Esophagus mucosa (tissue), 1 donor: Measurements from ENCODE around the gene FARP1. TPM values are rescaled to one million over a fixed set of nuclear protein-coding genes. Genes with fewer than 3 reads are reported as not detected.

Source experiments
- ATAC-seq: fragments of 200-7000 bp; cut with Tn5 transposase; one replicate; pipeline ENCODE4 v1.9.1; 2020
- total RNA-seq: library from RNA; stranded (reverse); gene quantifications from one replicate; pipeline ENCODE4 v1.2.4, GENCODE V29; 2023
- donor health status: DM: yes; HTN: yes; CAD: no.

Gene FARP1, protein sequence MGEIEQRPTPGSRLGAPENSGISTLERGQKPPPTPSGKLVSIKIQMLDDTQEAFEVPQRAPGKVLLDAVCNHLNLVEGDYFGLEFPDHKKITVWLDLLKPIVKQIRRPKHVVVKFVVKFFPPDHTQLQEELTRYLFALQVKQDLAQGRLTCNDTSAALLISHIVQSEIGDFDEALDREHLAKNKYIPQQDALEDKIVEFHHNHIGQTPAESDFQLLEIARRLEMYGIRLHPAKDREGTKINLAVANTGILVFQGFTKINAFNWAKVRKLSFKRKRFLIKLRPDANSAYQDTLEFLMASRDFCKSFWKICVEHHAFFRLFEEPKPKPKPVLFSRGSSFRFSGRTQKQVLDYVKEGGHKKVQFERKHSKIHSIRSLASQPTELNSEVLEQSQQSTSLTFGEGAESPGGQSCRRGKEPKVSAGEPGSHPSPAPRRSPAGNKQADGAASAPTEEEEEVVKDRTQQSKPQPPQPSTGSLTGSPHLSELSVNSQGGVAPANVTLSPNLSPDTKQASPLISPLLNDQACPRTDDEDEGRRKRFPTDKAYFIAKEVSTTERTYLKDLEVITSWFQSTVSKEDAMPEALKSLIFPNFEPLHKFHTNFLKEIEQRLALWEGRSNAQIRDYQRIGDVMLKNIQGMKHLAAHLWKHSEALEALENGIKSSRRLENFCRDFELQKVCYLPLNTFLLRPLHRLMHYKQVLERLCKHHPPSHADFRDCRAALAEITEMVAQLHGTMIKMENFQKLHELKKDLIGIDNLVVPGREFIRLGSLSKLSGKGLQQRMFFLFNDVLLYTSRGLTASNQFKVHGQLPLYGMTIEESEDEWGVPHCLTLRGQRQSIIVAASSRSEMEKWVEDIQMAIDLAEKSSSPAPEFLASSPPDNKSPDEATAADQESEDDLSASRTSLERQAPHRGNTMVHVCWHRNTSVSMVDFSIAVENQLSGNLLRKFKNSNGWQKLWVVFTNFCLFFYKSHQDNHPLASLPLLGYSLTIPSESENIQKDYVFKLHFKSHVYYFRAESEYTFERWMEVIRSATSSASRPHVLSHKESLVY
- 6.2 TPM for total RNA-seq

DNA sequence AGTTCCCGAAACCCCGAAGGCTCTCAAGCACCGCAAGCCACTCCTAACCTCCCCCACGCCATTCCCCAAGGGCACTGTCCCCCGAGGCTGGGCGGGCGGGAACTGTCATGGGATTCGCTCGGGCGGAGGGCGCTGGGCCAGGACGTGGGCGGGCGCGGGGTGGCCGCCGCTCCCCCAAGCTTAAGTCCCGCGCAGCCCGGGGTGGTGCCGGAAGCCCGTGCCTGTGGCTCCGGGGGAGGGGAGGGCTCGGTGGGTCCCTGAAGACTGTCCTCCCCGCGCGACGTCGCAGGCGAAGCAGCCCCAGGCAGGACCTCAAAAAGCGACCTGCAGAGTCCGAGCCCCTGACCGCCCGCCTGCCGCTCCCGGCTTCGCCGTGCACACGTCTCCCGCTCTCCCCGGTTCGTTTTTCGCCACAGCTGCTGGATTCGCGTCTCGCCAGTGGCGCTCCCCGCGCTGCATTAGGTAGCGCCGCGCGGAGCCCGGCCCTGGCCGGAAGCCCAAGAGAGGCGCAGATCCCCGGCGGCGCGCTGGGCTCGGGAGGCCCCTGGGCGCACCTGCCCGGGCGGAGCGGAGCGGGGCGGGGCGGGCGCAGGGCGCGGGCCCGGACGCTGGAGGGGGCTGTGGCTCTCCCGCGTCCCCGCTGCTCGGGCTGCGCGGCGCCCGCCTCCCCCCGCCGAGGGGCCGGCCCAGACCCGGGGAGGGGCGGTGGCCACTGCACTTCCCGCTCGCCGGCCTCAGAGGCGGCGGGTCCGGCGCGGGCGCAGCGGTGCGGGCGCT lies at the start of gene FARP1:
FARP1 (plus strand) TSS at position 715 of the 777 bp plus-strand sequence. CDS start 70,149 bp downstream, outside the sequence.
- peak; percentile 90 for ATAC-seq

DNA sequence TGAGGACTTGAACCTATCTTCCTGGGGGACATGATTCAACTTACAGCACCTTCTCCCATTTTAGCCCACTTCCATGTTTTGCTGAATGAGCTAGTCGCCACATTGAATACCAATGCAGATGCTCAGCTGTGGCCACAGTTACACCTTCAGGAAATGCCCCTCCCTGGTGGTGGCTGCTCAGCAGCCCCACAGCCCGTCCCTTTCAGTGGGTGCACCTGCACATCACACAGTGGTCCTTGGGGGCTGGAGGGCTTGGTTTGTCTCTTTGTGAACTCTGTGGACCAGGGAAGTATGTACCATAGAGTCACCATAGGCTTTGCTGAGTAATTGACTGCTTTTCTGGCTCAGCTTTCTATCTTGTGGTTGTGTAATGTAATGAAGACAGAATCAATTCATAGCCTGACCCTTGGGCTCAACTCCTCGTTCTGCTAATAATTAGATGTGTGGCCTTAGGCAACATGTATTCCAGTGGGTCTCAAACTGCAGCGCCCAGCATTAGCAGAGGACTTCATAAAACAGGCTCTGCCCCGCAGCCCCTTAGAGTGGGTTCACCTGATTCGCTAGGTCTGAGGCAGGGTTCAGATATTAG lies 48.1 kb upstream of the FARP1 start:
- ATAC-seq, result no peak

DNA sequence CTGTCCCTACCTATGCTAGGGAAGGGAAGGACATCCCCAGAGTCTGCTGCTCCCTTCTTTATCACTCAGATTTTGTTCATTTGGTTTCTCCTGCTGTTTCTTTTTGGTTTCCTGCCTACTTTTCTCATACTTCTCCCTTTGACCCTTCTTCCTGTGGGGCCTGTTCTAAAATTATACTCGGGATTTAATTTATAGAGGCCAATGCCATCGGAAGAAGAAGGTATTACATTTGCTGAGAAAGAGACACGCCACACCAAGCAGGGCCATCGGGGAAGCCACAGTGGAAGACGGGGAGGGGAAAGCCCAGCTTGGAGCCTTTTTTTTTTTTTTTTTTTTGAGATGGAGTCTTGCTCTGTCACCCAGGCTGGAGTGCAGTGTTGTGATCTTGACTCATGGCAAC lies 46.8 kb upstream of the FARP1 start:
- ATAC-seq, result no peak

DNA sequence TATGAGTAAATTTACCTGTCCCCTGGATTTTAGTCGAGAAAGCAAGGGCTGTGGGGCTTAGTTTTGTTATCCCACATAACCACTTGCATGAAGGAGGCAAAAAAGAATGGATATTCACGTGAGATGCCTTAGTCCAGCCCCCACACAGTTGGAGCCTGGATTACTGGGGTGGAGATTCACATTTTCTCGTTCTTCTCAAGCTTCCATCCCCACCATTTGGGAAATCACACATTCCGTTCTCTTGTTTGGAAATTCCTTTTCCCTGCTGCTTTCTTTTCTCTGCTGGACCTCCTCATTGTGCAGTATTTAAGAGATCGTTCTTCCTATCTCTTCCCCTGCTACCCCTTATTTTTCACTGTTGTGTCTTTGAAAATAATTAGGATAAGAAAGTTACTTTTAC lies 45.1 kb upstream of the FARP1 start:
- ATAC-seq, result no peak

DNA sequence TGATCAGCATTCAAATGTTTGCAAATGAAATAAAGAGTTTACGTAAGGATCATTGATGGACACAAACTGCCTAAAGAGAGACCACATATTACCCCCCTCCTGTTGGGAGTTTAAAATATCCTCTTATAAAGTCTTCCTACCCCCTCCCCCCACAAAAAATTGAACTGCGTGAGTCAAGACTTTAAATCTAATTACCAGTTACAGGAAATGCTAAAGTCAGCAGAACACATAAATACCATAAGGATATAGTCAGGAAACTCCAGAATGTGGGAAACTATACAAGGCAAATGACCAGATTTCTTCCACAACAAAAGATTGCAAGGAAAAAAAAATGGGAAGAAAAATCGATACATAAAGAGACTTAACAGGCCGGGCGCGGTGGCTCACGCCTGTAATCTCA lies 44.4 kb upstream of the FARP1 start:
- ATAC-seq, result no peak

DNA sequence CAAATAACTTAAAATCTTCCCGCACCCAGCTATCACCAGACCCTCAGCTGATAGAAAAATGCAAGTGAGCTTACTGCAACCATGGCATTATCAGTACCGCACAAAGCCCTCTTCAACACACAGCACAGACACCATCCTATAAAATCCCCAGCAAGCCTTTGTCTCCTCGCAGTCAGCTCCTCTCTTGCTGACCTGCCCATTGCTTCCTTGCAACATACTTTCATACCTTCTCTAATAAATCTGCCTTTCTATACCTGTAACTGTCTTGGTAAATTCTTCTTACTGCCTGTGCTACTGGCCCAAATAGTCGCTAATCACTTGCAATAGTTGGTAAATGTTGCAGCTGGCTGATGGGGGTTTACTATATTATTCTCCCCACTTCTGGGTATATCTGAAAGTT lies 43.3 kb upstream of the FARP1 start:
- ATAC-seq, result no peak

DNA sequence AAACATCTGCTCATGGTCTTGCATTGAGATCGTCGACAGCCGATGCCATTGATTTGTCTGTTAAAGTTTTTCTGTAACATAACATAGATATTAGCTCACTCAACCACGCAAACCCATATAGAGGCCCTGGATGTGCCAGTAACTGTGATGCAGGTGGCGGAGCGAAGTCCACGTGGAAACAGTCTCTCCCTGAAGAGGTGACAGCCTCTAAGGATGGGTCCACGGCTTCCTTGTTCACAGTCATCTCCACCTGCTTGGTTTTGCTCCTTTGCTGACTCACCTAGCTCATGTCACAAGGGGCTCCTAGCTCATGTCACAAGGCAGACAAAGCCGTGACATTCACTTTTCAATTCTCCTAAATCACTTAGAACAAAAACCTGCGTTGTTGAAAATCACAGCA lies 42.4 kb upstream of the FARP1 start:
- ATAC-seq, result no peak

DNA sequence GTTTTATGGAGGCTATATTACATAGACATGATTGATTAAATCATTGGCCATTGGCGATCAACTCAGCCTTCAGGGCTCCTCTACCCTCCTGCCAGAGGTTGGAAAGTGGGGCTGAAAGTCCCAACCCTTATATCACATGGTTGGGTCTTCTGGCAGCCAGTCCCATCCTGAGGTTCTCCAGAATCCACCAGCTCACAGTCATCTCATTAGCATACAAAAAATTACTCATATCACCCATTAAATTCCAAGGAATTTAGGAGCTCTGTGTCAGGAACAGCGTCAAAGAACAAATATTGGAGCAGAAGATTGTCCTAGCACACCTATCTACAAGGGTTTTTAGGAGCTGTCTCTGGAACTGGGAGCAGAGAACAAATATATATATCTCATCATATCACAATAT lies 39.4 kb upstream of the FARP1 start:
- ATAC-seq, result no peak

DNA sequence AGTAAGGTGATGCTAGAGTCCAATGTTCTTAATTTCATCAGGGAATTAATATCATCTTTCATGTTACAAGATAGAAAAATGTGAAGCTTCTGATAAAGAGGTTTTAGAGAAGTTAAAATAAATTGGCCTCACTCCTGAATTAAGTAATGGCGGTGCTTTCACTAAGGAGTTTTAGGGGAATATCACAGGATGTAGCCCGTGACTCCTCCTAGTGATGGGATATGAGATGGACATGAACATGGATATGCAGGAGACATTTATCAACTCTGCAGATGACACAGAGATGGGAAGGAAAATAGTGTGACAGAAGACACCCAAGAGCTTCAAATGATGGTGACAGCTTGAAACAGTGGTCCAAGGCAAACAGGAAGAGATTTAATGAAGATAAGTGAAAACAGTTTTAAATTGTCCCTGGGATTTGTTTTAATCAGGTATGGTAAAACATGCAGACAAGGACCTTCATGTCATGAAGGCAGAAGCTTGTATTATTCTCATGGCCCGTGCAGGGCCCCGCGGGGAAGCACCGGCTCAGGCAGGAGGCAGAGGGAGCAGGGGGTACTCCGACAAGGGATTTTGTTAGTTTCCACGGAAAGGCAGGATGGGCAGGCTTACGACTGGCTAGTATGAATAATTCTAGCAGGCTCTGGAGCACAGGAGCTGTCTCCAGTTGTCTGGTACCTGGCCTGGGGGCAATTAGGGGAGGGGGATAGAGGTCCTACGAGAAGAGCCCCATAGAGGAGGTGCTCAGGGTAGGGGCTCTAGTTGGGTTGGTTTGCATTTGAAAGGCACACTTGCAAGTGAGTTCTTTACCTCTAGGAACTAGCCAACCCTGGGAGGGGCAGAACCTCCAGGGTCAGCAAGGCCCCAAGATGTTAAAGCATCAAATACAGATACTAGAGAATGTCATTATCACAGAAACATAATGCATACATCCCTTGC lies 38.7 kb upstream of the FARP1 start:
- no peak for ATAC-seq

DNA sequence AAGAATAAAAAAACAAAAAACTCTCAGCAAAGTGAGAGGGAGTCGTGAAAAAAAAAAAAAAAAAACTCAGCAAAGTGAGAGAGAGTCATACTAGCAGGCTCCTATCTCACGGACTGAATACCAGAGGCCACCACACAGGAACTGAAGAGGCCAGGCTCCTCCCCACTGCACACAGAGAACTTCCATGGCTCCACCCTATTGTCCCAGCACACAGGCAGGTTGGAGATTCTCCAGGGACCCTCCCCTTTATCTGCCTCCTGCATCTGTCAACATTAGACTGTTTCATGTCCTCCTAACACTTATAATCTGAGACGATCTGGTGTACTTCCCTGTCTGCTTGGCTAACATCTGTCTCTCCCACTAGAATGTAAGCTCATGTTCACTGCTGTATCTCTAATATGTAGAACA lies 37.0 kb upstream of the FARP1 start:
- ATAC-seq, result no peak

DNA sequence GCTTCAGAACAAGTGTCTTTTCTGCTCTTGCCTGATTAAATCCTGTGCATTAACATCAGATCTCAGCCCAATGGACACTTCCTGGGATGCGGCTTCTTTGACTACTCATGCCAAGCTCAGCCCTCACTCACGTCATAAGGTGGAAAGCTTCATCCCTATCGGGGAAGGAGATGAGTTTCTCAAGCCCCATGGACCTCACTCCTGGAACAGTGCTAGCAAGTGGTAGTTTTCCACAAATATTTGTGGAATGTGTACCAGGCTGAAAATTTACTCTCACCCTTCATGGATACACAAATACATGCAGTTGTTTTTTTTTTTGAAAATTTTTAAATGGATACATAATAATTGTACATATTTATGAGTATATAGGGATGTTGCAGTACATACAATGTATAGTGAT lies 34.6 kb upstream of the FARP1 start:
- no peak for ATAC-seq

DNA sequence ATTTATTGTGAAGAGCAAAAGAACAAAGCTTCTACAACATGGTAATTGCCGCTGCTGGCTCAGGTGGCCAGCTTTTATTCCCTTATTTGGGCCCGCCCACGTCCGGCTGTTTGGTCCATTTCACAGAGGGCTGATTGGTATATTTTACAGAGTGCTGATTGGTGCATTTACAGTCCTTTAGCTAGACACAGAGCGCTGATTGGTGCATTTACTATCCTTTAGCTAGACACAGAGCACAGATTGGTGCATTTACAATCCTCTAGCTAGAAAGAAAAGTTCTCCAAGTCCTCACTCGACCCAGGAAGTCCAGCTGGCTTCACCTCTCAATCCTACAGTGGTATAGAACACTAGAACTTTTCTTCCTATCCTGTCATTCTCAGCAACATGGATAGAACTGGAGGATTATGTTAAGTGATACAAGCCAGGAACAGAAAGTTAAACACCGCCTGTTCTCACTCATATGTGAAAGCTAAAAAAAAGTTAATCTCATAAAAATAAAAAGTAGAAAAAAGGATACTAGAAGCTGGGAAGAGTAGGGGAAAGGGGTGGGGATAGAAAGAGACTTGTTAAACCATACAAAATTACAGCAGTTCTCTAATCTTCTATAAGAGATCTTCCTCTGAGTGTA lies 33.6 kb upstream of the FARP1 start:
- no peak for ATAC-seq

DNA sequence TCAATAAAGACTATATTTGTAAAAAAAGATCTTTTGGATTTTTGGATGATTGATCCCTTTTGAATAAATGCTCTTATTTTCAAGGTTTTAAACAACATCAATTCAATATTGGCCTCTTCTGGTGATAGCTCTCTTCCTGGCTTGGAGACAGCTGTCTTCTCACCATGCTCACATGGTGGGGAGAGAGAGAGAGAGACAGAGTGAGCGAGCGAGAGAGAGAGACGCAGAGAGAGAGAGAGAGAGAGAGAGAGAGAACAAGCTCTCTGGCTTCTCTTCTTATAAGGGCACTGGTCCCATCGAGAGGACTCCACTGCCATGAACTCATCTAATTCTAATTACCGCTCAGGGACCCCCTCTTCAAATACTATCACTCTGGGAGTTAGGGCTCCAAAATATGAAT lies 32.1 kb upstream of the FARP1 start:
- ATAC-seq, result no peak

DNA sequence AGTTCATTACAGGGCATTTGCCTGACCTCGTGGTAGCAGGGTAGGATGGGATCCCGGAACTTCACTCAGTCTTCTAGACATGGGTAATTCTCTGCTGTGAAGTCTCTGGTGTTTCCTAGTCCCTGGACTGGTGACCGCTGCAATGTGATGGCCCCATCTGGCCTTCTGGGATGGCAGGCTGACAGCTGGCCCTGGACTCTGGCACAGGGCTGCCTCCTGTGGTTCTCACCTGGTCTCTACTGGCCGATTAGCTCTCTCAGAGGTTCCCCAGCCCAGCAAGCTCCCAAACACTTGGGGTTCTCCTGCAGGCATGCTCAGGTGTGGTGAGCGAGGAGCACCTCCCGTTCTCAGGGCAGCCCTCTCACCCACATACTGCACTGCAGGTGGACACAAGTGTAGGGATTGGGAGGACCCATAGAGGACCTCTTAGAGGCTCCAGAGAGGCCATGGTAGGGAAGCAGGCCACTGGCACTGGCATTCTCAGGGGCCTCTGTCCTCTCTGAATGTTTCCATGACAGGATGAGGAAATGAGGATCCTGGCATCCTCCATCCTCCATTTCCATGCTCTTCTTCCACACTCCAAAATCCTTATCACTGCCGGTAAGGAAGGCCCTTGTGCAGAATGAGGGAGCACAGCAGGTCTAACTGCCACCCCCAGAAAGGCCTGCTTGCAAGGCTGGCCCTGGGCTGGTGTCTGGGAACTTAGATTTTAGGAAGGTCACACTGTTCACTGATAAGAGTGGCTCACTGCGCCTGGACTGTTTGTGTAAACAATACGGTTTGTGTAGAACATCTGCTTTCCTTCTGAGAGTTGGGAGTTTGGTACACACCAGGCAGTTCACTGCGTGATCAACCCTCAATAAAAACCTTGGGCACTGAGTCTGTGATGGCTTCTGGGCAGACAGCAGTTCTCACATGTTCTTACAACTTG lies 31.5 kb upstream of the FARP1 start:
- no peak for ATAC-seq

DNA sequence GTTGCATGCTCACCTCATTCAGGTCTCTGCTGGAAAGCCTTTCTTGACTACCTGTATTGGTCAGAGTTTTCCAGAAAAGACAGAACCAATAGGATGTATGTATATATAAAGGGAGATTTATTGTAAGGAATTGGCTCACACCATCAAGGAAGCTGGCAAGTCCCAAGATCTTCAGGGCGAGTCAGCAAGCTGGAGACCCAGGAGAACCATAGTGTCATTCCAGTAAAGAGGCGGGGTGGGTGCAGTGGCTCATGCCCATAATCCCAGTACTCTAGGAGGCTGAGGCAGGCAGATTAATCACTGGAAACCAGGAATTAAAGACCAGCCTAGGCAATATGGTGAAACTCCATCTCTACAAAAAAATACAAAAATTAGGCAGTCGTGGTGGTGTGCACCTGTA lies 30.4 kb upstream of the FARP1 start:
- ATAC-seq, result no peak

DNA sequence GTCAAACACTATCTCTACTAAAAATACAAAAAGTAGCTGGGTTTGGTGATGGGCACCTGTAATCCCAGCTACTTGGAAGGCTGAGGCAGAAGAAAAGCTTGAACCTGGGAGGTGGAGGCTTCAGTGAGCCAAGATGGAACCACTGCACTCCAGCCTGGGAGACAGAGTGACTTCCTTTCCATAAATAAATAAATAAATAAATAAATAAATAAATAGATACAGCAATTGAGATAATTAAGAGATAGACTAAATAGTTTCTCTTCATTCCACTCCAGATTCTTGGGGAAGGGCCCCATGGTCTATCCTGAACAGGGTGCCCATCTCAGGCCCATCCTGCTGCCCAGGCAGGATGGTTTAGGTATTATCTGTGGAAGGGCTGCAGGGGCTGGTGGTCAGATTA lies 24.0 kb upstream of the FARP1 start:
- ATAC-seq, result no peak

DNA sequence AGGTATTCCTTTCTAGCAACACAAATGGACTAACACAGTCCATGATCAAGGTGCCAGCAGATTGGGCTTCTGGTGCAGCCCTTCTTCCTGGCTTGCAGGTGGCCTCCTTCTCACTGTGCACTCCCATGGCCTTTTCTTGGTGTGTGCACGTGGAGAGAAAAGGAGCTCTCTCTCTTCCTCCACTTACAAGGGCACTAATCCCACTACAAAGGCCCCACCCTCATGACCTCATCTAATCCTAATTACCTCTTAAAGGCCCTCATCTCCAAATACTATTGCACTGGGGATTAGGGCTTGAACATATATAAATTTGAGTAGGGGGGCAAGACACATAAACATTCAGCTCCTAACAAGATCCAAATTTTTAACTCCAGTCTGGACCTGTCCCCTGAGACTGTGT lies 19.7 kb upstream of the FARP1 start:
- ATAC-seq, result no peak

DNA sequence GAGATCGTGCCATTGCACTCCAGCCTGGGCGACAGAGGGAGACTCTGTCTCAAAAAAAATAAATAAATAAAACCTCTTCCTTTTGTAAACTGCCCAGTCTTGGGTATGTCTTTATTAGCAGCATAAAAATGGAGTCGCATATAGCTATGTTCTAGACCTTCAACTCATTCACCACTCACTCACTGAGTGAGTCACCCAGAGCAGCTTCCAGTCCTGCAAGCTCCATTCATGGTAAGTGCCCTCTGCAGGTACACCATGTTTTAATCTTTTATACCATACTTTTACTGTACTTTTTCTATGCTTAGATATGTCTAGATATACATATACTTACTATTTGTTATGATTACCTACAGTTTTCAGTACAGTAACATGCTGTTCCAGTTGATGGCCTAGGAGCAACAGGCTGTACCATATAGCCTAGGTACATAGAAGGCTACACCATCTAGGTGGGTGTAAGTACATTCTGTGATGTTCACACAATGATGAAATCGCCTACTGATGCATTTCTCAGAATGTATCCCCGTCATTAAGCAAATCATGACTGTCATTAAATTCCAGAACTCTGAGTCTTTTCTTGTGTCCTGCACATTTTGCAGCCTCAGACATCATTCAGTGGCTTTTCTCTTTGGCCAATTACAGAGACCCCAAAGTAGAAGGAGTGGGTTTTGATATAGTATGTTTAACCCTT lies 13.7 kb upstream of the FARP1 start:
- ATAC-seq, result no peak

DNA sequence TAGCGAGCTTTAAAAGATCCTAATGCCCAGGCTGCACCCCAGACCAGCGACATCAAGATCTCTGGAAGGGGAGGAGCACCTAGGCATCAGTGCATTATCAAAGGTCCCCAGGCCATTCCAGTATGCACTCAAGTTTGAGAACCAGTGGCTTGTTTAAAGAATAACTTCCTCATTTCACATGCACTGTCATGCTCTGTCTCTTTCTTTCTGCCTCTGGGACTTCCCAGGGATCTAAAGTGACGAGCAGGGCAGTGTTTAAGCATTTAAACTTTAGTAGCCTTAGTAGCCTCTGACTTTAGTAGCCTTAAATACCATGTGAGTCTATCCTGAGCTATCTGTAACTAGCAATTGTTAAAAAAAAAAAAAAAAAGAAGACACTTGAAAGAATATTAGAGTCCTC lies 8.9 kb upstream of the FARP1 start:
- no peak for ATAC-seq
